Dermis microvascular lymphatic vessel endothelial cell (primary cell): ENCODE measurements around the gene CA5A. TPM values are rescaled to one million over a fixed set of nuclear protein-coding genes. Genes with fewer than 3 reads are reported as not detected.

Source experiments
- DNase-seq, 2 donors: peaks; one replicate each; pipeline versions ENCODE4 v3.0.0 to v3.0.0-alpha.2; 2010; ENCODE audit warnings: low read depth in 2 of 2
- total RNA-seq: library from RNA; depleted of rRNA; stranded (reverse); fragments of >200 nt; gene quantifications from 2 replicates; pipeline ENCODE4 v1.2.1, GENCODE V29; 2014

The CA5A gene
- total RNA-seq, 1 donor from 2014 or later, result not detected

- DNase-seq, result peak; percentile 65 to 92
Observed at GRCh38 chr16:87963400-87963799, 27.1 kb upstream of the CA5A start.

GRCh38 chr16:87961623-87962022 is 25.3 kb upstream of the CA5A start:
- DNase-seq, result no peak

- DNase-seq, result no peak
Observed at GRCh38 chr16:87960852-87961251, 24.5 kb upstream of the CA5A start.

- DNase-seq, result no peak
Observed at GRCh38 chr16:87960296-87960695, 24.0 kb upstream of the CA5A start.

GRCh38 chr16:87959391-87959990 is 23.2 kb upstream of the CA5A start:
- DNase-seq, result no peak

- DNase-seq, result no peak
Observed at GRCh38 chr16:87958632-87959031, 22.3 kb upstream of the CA5A start.

- DNase-seq, result no peak
Observed at GRCh38 chr16:87957296-87958094, 21.2 kb upstream of the CA5A start.

GRCh38 chr16:87956365-87957231 is 20.3 kb upstream of the CA5A start:
- peak; percentile 26 to 73 for DNase-seq

GRCh38 chr16:87956098-87956364 is 19.7 kb upstream of the CA5A start:
- no peak for DNase-seq

GRCh38 chr16:87955302-87956097 is 19.2 kb upstream of the CA5A start:
- DNase-seq, result no peak

- DNase-seq, result no peak
Observed at GRCh38 chr16:87954826-87955225, 18.5 kb upstream of the CA5A start.

GRCh38 chr16:87954361-87954760 is 18.0 kb upstream of the CA5A start:
- no peak for DNase-seq

GRCh38 chr16:87953308-87954215 is 17.2 kb upstream of the CA5A start:
- DNase-seq, result peak in 1 of 2 donors; percentile 52

- no peak for DNase-seq
Observed at GRCh38 chr16:87952751-87953150, 16.4 kb upstream of the CA5A start.

GRCh38 chr16:87951552-87952538 is 15.5 kb upstream of the CA5A start:
- DNase-seq, result peak in 1 of 2 donors; percentile 30

GRCh38 chr16:87950765-87951551 is 14.6 kb upstream of the CA5A start, which contains the start of gene BANP:
TSS of gene BANP (plus strand) at chr16:87951434. CDS start at chr16:87975116, 23,682 bp downstream.
- DNase-seq, result peak; percentile 99

- DNase-seq, result no peak
Observed at GRCh38 chr16:87949071-87949744, 12.9 kb upstream of the CA5A start.

- no peak for DNase-seq
Observed at GRCh38 chr16:87948735-87949070, 12.4 kb upstream of the CA5A start.
